ENCODE data around the gene LRMDA. TPM values are rescaled to one million over a fixed set of nuclear protein-coding genes. Genes with fewer than 3 reads are reported as not detected.
"Not testable (repeated sequence)": the region's sequence is repeated elsewhere in the genome, so short reads cannot be mapped to it uniquely, and the experiment has no call there.

The LRMDA gene
- total RNA-seq, 1 donor from 2014 or later = 2.1 TPM

- no peak overlapping the region for H3K27ac Mint-ChIP-seq (ENCODE audit: unreplicated experiment)
- H3K27me3 Mint-ChIP-seq (ENCODE audit: unreplicated experiment) = peaks cover 2% of the 10 kb centered on the region
- peaks cover 6% of the 10 kb centered on the region for H3K9me3 Mint-ChIP-seq (ENCODE audit: unreplicated experiment)
- DNase-seq = no peak
- TF ChIP-seq CTCF (IDR thresholded peaks at IDR 0.05; ENCODE audit: partially characterized antibody, unreplicated experiment) = no peak
- peaks cover 10% of the 10 kb centered on the region for H3K36me3 Mint-ChIP-seq (ENCODE audit: unreplicated experiment)
- peaks cover 3% of the 10 kb centered on the region for H3K4me1 Mint-ChIP-seq (ENCODE audit: low read depth, unreplicated experiment)
- H3K4me3 Mint-ChIP-seq (ENCODE audit: unreplicated experiment) = no peak overlapping the region
These were observed 624.5 kb downstream of the LRMDA start for GRCh38 chr10:76055963-76056362.

GRCh38 chr10:76060993-76061392 lies 629.6 kb downstream of the LRMDA start:
- H3K36me3 Mint-ChIP-seq (ENCODE audit: unreplicated experiment); H3K9me3 Mint-ChIP-seq (ENCODE audit: unreplicated experiment); H3K27ac Mint-ChIP-seq (ENCODE audit: unreplicated experiment); DNase-seq; H3K27me3 Mint-ChIP-seq (ENCODE audit: unreplicated experiment); H3K4me3 Mint-ChIP-seq (ENCODE audit: unreplicated experiment); H3K4me1 Mint-ChIP-seq (ENCODE audit: low read depth, unreplicated experiment): not testable (repeated sequence)

GRCh38 chr10:76066457-76066856 lies 635.0 kb downstream of the LRMDA start:
- H3K27me3 Mint-ChIP-seq (ENCODE audit: unreplicated experiment) = no peaks in the 10 kb centered on the region
- H3K36me3 Mint-ChIP-seq (ENCODE audit: unreplicated experiment) = peaks cover 18% of the 10 kb centered on the region
- peaks cover 5% of the 10 kb centered on the region for H3K9me3 Mint-ChIP-seq (ENCODE audit: unreplicated experiment)
- no peaks in the 10 kb centered on the region for H3K4me1 Mint-ChIP-seq (ENCODE audit: low read depth, unreplicated experiment)
- no peak overlapping the region for H3K4me3 Mint-ChIP-seq (ENCODE audit: unreplicated experiment)
- no peak for TF ChIP-seq CTCF (IDR thresholded peaks at IDR 0.05; ENCODE audit: partially characterized antibody, unreplicated experiment)
- no peak for DNase-seq
- H3K27ac Mint-ChIP-seq (ENCODE audit: unreplicated experiment) = no peak overlapping the region

GRCh38 chr10:76067447-76067846 lies 636.0 kb downstream of the LRMDA start:
- no peak for TF ChIP-seq CTCF (IDR thresholded peaks at IDR 0.05; ENCODE audit: partially characterized antibody, unreplicated experiment)
- Mint-ChIP-seq H3K36me3 (ENCODE audit: unreplicated experiment) (peaks cover 18% of the 10 kb centered on the region), H3K9me3 (ENCODE audit: unreplicated experiment) (peaks cover 5% of the 10 kb centered on the region), H3K4me1 (ENCODE audit: low read depth, unreplicated experiment) (no peaks in the 10 kb centered on the region), H3K4me3 (ENCODE audit: unreplicated experiment) (no peak overlapping the region), H3K27me3 (ENCODE audit: unreplicated experiment) (no peaks in the 10 kb centered on the region), H3K27ac (ENCODE audit: unreplicated experiment) (no peak overlapping the region)
- DNase-seq = no peak

GRCh38 chr10:76068856-76069255 lies 637.4 kb downstream of the LRMDA start:
- no peak overlapping the region for H3K4me3 Mint-ChIP-seq (ENCODE audit: unreplicated experiment)
- no peaks in the 10 kb centered on the region for H3K4me1 Mint-ChIP-seq (ENCODE audit: low read depth, unreplicated experiment)
- no peak for DNase-seq
- H3K27me3 Mint-ChIP-seq (ENCODE audit: unreplicated experiment) = no peaks in the 10 kb centered on the region
- H3K9me3 Mint-ChIP-seq (ENCODE audit: unreplicated experiment) = peaks cover 5% of the 10 kb centered on the region
- no peak overlapping the region for H3K27ac Mint-ChIP-seq (ENCODE audit: unreplicated experiment)
- peaks cover 18% of the 10 kb centered on the region for H3K36me3 Mint-ChIP-seq (ENCODE audit: unreplicated experiment)
- no peak for TF ChIP-seq CTCF (IDR thresholded peaks at IDR 0.05; ENCODE audit: partially characterized antibody, unreplicated experiment)

DNA sequence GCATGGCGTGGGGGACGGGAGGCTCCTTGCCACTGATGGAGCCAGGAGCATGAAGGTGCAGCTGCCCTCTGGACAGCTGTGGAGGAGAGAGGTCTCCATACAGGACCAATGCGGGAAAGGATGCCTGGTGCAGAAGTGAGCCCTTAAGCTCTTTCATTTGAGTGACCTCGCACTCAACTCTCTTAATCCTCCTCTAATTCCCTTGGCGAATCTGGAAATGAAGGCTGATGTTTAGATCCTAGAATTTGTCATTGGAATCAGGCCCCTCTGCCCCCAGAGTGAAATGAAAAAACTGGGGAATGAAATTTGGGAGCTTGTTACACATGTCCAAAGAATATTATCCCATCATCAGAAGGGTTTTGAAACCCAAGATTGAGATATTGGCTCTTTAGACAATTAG lies 639.5 kb downstream of the LRMDA start:
- Mint-ChIP-seq H3K27me3 (ENCODE audit: unreplicated experiment) (no peaks in the 10 kb centered on the region), H3K4me3 (ENCODE audit: unreplicated experiment) (no peak overlapping the region), H3K27ac (ENCODE audit: unreplicated experiment) (no peak overlapping the region), H3K36me3 (ENCODE audit: unreplicated experiment) (peaks cover 23% of the 10 kb centered on the region), H3K9me3 (ENCODE audit: unreplicated experiment) (peaks cover 3% of the 10 kb centered on the region), H3K4me1 (ENCODE audit: low read depth, unreplicated experiment) (no peaks in the 10 kb centered on the region)
- no peak for TF ChIP-seq CTCF (IDR thresholded peaks at IDR 0.05; ENCODE audit: partially characterized antibody, unreplicated experiment)
- DNase-seq = no peak
